HG03354 (cell line): ENCODE results near the gene FRG2C.
A peak's percentile ranks its signal among the peaks of the same experiment; 100 is the strongest.
"Not testable (repeated sequence)": the region's sequence is repeated elsewhere in the genome, so short reads cannot be mapped to it uniquely, and the experiment has no call there.

ENCODE experiments used
- ATAC-seq: cut with Tn5 transposase; IDR thresholded peaks from one replicate; pipeline ENCODE4 v1.9.1; 2021; ENCODE audit warnings: mild to moderate bottlenecking; ENCODE audit not compliant: unreplicated experiment, poor library complexity, severe bottlenecking

Gene FRG2C

DNA sequence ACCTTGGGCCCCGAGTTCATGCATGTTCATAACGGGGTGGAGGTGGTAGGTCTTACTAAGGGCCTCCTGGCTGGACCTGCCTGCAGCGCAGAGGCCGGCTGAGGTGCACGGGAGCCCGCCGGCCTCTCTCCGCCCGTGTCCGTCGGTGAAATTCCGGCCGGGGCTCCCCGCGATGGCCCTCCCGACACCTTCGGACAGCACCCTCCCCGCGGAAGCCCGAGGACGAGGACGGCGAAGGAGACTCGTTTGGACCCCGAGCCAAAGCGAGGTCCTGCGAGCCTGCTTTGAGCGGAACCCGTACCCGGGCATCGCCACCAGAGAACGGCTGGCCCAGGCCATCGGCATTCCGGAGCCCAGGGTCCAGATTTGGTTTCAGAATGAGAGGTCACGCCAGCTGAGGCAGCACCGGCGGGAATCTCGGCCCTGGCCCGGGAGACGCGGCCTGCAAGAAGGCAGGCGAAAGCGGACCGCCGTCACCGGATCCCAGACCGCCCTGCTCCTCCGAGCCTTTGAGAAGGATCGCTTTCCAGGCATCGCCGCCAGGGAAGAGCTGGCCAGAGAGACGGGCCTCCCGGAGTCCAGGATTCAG lies 4.7 kb downstream of the FRG2C start:
- ATAC-seq, result peak; percentile 49

GRCh38 chr3:75669348-75670297 lies 5.5 kb downstream of the FRG2C start:
- ATAC-seq, result peak; percentile 42

GRCh38 chr3:75670298-75671286 lies 6.5 kb downstream of the FRG2C start:
- ATAC-seq, result not testable (repeated sequence)

DNA sequence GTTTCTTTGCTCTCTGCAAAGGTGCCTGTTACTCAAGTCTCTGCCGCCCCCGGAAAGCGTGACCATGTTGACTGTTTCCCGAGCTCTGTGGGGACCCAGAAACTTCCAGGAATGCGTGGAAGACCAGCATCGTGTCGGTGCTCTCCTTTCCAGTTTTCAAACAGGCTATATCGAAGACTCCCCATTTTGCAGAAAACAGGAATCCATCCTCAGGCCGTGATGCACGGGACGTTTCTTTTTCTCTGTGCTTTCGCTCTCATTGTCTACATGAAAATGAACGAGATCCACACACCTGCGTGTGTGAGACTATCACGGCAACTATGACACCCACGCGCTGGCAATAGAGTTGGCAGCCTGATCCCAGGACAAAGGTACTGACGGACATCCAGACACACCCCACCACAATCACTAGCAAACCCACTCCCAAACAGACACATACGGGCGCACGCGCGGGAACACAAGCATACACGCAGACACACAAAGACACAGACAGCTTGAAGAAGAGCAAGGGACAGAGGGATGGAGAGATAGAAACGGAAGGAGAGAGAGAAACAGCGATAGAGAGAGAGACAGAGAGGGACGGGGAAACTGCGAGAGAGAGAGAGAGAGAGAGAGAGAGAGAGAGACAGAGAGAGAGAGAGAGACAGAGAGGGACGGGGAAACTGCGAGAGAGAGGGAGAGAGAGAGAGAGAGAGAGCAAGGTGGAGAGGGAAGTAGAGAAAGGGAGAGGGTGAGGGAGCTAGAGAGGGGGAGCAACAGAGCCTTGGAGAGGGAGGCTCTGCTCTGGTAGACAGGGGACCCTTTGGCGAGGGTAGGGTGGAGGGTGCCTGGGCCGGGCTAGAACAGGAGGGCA lies 7.4 kb downstream of the FRG2C start:
- ATAC-seq, result not testable (repeated sequence)

DNA sequence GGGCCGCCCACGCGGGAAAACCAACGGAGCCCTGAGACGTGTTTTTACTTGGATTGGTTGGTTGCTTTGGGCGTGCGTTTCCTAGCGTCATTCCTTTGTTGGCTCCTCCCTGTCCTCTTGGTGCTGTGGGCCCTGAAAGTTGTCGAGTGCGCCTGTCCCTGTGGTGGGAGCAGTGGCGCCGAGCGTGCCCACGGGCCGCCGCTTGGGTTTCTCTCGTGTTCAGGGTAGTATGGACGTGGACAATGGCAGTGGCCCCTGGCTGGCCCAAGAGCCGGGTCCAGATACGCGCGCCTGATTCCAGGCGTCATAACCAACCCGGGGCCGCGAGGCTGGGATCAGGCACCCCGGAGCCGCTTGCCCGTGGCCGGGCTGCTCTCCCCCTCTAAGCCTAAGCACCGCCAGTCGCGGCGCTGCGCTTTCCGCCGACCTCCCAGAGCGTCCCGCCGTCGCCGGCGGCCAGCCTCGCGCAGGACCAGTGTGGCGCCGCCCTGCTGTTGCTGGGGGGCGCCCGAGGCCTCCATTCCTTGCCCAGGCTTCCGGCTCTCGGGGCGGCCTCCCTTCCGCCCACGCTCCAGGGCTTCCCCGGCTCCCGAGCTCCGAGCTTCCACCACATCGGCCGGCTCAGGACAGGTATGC lies 8.1 kb downstream of the FRG2C start:
- not testable (repeated sequence) for ATAC-seq

GRCh38 chr3:75683965-75684364 lies 19.8 kb downstream of the FRG2C start:
- ATAC-seq, result not testable (repeated sequence)

DNA sequence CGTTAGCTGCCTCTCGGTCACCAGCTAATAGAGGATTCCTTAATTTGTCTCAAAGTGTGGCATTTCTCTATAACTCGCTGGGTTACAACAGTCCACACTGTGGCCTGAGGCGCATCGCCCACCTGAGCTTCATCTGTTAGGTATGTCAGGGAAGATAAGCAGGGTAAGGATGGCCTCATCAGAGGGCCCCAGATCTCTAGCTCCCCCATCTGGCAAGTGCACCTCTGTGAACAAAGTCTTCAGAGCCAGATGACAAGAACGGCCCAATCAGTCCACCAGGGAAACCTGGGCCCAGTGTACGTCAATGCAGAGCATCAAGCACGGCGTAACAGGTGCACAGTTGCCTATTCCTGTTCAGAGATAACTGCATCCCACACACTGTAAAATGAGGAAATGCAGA lies 23.2 kb downstream of the FRG2C start:
- no peak for ATAC-seq

- ATAC-seq, result no peak
Measured at GRCh38 chr3:75692061-75692460, 27.9 kb downstream of the FRG2C start.
